ENCODE measurements around the gene ERC1.
"Not testable (repeated sequence)": the region's sequence is repeated elsewhere in the genome, so short reads cannot be mapped to it uniquely, and the experiment has no call there.

ERC1 gene

GRCh38 chr12:1034751-1035457 is 43.9 kb downstream of the ERC1 start:
- DNase-seq: no peak

- no peak for DNase-seq
Observed at GRCh38 chr12:1041478-1041877, 50.5 kb downstream of the ERC1 start.

DNA sequence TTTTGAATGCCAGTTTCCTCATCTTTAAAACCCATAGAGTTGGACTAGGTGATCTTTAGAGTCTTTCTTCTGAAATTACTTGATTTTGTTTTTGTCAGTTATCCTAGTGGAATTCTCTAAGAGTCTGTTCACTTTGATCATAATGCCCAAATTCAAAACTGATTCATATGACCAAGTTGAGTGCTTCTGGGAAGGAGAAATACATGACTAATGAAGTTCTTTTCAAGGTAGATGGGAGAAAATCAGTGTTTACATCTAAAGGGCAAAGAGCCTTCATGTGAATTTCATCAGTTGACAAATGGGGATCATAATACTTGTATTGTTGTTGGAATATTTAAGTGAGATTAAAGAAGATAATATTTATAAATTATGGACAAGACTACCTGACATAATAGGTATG is 53.2 kb downstream of the ERC1 start:
- no peak for DNase-seq

- no peak for DNase-seq
Observed at GRCh38 chr12:1044696-1045095, 53.7 kb downstream of the ERC1 start.

- DNase-seq: no peak
Observed at GRCh38 chr12:1046727-1047126, 55.7 kb downstream of the ERC1 start.

DNA sequence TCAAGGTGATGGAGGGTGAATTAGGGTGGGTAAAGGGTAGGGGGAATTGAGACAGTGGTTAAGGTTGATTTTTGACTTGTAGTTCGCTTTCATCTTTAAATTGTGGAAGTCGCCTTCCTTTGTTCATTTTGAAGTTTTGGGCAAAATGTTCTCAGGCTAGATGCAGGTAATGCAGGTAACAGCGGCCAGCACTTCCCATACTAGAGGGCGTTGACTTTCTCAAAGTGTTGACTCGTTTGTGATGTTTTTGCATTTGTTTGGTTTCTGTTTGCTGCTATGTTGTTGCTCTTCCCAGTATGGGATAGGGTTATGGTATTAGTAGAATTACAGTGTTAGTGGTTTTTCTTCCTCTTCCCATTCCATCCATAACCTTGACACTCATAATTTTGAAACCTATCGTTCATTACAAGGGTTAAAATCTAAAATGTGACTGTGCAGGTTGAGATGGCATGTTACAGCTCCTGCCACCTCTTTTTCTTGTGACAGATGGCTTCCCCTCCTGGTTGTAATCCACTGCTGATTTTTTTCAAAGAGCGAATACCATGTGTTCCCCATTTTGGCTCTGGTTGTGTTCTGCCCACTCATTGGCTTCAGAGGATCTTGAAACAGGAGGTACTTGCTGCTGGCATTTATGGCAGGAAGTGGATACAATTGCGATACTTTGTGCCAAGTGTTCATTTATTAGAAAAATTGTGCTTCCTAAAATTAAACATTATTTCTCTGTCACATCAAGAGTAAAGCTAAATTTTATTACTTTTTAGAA is 57.1 kb downstream of the ERC1 start:
- DNase-seq: no peak

DNA sequence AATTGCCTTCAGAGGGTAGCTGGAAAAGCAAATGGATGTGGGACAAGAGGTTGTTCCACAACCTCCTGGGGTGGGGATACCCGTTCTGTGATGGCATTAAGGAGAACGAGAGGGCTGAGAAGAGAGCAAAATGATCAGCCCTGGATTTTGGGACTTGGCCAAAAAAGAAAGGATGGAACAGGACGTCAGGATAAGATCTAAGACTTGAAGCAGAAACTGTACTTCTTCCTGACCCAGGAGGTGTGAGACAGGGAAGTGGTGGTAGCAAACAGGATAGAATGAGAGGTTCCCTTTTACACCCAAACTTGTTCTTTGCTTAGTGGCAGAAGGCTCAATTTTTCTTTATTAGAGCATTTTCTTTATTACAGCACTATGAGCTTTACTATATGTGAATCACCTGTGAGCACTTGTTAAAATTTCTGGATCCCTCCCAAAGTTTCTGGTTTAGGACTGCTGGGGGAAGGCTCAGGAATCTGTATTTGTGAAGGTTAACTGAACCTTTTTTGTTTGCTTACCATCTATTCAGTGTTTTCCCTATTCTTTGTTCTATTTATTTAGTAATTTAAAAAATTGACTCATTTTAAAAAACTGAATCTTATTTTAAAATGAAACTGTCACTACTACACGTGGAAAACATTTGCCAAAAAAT is 59.2 kb downstream of the ERC1 start:
- no peak for DNase-seq

DNA sequence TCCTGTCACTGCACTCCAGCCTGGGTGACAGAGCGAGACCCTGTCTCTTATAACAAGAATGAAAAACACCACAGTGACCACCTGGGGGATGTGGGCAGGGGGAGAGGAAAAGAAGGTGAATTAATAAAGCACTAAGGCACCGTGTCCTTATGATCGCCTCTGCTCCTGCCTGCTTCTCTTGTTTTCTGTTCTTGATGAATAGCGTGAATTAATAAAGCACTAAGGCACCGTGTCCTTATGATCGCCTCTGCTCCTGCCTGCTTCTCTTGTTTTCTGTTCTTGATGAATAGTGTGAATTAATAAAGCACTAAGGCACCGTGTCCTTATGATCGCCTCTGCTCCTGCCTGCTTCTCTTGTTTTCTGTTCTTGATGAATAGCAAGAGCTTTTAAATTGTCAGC is 60.6 kb downstream of the ERC1 start:
- DNase-seq: not testable (repeated sequence)

DNA sequence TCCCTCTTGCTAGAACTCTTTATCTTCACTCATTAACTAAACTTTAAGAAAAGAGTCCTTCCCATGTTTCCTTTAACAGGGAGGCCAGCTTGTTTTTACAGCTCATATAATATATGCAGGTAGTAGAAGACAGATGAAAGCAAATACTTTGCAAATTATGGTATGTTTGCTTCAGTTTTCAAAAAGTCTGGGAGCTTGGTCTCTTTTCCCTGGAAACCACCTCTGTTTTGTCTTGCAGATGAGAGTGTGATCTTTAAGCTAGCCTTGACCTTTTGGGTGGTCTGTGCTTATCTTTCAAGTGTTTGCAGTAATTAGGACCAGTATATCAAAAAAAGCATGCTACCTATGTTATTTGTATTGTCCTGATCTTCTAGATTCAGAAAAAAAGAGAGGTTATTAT is 62.7 kb downstream of the ERC1 start:
- DNase-seq: no peak

DNA sequence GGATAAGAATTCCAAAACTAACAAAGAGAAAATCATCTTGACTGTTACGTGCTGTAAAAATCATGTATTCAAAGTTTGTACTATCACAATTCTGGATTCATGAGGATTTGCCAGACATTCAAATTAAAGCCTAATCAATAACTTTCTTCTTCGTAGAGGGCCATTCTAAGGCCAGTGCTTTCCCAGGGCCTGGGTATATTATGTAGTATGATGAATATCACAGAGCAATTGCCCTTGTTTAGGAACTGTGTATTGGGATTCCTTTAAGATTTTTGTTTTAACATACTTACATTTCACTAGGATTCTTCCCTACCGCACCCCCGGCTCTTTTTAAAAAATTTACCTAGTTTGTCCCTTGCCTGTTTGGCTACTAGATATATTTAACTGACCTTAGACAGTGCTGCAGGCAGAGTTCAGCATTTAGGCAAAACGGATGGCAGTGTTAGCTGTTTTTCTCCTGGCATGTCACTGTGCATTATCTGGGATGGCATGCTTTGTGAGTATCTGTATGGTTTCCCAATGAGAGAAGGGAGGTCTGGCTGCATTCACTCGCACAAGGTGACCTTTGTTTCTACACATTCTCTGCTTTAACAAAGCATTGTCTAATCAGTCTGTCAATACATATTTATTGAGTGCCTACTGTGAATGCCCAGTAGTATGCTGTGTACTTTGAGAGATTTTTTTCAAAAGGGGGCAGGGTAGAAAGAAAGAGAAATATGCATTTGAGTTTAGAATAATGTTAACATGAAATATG is 63.3 kb downstream of the ERC1 start:
- no peak for DNase-seq

GRCh38 chr12:1056390-1056789 is 65.4 kb downstream of the ERC1 start:
- DNase-seq: no peak

GRCh38 chr12:1058423-1058822 is 67.4 kb downstream of the ERC1 start:
- no peak for DNase-seq

DNA sequence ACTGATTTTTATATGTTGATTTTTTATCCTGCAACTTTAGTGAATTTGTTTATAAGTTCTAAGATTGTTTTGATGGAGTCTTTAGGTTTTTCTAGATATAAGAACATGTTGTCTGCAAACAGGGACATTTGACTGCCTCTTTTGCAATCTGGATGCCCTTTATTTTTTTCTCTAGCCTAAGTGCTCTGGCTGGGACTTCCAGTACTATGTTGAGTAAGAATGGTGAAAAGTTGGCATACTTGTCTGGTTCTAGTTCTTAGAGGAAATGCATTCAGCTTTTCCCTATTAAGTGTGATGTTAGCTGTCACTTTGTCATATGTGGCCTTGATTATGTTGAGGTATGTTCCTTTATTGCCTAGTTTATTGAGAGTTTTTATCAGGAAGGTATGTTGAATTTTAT is 68.1 kb downstream of the ERC1 start:
- no peak for DNase-seq

DNA sequence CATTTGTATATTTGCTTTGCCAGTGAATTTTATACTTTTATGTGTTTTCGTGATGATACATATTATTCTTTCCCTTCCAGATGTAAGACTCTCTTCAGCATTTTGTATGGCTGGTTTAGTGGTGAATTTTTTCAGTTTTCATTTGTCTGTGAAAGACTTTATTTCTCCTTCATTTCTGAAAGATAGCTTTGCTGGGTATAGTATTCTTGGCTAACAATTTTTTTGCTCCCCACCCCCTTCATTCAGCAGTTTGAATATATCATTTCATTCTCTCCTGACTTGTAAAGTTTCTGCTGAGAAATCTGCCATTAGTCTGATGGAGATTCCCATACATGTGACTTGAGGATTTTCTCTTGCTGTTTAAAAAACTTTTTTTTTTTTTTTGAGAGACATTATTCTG is 72.8 kb downstream of the ERC1 start:
- no peak for DNase-seq

- DNase-seq: no peak
Observed at GRCh38 chr12:1064317-1064716, 73.3 kb downstream of the ERC1 start.

DNA sequence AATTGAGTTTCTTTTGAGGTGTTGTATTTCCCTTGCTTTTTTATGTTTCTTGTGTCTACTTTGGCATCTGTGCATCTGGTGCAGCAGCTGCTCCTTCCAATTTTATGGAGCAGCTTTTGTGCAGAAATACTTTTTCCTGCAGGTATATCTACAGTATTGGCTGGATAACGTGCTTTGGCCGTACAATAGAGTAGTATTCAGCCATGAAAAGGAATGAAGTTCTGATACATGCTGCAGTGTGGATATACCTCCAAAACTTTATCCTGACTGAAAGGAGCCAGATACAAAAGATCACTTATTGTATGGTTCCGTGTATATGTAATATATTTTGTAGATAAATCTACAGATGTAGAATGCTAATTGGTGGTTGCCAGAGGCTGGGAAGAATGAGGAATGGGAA is 74.6 kb downstream of the ERC1 start:
- DNase-seq: no peak

DNA sequence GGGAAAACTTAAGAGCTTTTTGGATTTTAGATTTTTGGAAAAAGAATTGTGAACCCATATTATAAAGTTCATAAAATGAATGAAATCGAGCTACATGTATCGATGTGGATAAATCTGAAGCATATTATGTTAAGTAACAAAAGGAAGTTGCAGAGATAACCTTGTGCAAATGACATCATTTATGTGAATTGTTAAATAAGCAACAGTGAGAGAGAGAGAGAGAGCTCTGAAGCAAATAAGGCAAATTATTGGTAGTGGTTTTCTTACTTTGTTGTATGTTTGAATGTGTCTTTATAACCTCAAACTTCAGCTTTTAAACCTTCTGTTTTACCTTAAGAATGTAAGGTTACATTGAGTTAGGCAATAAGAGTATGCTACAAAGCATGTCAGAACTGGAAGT is 78.8 kb downstream of the ERC1 start:
- DNase-seq: no peak

DNA sequence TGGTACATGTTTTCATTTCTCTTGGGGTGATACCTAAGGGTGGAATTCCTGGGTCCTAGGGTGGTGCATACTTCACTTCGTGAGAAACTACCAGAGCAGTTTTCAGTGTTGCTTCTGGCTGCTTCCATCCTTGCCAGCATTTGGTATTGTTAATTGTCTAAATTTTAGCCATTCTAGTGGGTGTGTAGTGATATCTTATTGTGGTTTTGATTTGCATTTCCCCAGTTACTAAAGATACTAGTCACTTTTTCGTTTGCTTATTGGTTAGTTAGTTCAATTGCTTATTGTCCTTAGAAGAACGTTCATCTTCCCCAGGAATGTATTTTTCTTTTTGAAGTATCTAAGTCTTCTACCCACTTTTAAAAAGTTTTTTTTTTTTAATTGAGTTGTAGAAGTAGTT is 80.2 kb downstream of the ERC1 start:
- no peak for DNase-seq

DNA sequence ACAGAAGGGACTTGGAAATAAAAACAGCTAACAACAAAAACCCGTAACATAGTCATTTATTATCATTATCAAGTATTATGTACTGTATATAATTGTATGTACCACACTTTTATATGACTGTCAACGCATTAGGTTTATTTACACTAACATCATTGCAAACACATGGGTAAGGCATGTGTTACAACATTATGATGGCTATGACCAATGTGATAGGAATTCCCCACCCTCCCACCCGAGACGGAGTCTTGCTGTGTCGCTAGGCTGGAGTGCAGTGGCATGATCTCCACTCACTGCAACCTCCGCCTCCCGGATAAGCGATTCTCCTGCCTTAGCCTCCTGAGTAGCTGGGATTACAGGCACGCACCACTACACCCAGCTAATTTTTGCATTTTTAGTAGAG is 82.6 kb downstream of the ERC1 start:
- DNase-seq: no peak

DNA sequence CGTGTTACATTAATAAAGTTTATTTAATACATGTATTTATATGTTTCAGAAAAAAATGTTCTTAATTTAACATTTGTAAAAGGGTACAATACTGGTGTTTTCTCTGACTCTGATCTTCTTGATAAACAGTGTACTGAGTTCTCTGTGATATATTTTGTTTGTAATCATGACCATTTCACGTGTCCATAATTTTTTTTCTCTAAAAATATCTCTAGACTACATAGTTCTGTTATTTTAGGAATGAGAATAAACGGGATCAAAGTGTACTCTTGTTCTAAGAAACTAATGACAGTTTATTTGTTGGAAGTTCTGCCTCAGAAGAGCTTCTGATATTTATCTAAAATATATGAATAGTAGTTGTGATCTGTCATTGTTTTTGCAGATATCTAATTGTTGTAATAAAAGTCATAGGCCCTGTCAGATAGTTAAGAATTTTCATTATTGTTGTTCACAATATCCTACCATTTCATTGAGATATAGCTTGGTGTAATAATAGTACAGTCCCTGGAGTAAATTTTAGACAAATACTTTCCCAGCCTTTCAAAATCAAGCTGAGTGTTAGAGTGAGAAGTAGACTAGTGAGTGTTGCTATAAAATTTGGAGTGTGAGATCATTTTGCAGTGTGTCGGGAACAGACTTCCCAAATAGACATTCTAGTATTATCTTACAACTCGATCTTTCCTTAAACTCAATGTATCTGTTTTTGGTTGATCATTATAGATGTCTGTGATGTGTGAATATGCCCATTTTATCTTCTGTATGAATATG is 86.2 kb downstream of the ERC1 start:
- DNase-seq: no peak

GRCh38 chr12:1078002-1078401 is 87.0 kb downstream of the ERC1 start:
- DNase-seq: no peak

DNA sequence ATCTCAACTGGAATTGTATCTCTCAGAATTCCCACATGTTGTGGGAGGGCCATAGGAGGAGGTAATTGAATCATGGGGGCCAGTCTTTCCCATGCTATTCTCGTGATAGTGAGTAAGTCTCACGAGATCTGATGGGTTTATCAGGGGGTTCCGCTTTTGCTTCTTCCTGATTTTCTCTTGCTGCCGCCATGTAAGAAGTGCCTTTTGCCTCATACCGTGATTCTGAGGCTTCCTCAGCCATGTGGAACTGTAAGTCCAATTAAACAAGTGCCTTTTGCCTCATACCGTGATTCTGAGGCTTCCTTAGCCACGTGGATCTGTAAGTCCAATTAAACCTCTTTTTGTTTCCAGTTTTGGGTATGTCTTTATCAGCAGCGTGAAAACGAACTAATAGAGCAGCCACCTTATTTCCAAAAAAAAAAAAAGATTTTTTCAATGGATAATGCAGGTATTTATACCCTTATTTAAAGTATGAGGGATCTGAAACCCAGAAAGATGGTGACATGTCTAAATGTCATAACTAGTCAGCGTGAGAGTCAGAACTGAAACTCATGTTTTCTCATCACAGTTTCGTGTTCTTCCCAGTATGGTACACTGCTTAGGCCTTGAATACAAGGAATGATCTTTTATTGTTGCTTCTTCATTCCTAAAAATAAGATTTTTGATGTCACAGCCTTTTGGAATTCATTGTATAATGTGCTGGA is 89.6 kb downstream of the ERC1 start:
- DNase-seq: no peak
